T-helper 9 cell (primary cell): ENCODE results near the gene OR6K3.

Experiments used
- DNase-seq: peaks from one replicate; pipeline ENCODE4 v3.0.0-alpha.2; 2020

OR6K3 gene

DNA sequence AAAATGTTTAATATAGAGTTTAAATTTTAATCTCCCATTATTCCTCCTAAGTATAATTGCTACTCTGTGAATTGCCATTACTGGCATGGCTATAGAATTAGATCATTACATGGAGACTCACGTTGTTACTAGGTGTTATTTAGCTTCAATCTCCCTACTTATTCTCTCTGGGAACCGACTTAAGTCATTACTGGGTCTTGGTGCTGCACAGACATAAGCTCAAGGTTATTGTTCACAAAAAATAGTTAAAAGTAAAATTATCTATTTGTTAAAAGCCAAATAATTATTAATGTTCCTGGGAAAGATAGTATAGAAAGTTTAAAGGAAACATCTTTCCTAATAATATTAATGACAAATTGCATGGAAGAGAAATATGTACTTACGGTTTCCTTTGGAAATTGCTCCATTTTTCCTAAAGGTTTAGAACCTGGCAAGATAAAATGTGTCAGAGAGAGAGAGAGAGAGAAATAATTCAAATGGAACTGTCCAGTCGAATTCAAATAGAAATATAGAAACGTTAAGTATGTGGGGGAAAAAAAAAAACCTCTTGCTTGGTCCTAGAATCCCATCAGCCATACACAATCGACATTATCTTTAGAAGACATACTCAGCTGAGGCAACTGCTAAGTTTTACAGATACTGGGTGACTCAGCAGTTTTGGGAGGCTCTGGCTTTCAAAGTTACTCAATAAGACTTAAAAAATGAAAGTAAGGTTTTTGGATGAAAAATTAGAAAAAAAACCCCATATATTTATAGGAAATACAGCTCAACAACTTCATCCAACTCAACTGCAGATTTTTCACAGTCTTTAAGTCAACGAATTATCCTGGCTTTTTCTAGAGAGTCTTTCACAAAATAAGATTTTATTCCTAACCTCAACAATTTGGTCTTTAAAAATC lies 34.2 kb downstream of the OR6K3 start, which contains the start of gene SPTA1:
SPTA1 (minus strand) TSS at position 605 of the 899 bp plus-strand sequence; CDS start at position 407, 198 bp downstream.
- DNase-seq: no peak

DNA sequence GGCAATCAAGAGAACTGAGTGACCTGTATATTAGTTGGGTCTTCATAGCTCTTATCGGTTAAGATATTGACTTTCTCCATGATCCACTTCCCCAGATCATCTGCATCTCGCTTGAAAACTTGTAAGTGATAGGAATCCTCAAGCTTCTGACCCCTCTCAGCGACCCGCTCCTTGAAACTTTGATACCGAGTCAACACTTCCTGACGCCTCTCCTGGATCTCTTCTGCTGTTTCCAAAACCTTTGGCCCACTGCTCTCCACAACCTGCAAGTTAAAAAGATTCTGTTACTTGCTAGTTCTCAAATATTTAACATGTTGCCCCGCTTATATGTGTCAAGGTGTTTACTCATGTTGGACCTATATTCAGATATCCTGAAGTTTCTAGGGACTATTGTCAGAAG lies 35.4 kb downstream of the OR6K3 start:
- DNase-seq: no peak

DNA sequence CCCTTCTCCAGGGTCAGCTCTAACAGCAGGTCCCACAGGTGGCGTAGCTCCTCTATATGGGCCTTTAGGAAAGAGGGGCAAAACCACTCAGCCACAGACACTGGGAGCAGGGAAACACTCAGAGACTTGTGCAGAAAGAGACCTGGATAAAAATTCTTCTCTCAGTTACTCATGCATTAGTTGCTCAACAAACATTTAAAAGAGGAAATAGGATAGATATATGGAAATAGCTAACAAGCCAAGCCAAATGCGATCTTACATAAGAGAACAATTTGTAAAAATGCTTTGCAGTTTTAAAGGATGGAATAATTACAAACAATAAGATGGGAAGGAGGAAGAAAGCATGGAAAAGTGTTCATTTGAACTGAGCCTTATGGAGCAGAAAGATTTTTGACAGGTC lies 38.9 kb downstream of the OR6K3 start:
- DNase-seq: no peak

DNA sequence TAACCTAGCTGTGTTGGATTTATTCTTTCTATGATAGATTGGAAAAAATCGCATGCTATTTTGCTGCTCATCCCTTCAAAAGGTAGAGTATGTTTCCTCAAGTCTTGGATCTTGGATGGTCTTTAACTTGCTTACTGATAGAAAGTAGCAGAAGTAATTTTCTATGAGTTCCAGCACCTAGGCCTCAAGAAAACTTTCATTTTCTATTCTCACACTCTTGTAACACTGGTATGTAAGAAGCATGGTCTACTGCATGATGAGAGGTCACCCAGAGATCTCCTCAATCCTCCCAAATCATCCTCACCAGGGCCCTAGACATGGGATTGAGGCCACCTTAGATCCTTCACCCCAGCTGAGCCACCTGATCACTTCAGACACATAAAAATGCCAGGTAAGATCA lies 41.2 kb downstream of the OR6K3 start:
- no peak for DNase-seq

DNA sequence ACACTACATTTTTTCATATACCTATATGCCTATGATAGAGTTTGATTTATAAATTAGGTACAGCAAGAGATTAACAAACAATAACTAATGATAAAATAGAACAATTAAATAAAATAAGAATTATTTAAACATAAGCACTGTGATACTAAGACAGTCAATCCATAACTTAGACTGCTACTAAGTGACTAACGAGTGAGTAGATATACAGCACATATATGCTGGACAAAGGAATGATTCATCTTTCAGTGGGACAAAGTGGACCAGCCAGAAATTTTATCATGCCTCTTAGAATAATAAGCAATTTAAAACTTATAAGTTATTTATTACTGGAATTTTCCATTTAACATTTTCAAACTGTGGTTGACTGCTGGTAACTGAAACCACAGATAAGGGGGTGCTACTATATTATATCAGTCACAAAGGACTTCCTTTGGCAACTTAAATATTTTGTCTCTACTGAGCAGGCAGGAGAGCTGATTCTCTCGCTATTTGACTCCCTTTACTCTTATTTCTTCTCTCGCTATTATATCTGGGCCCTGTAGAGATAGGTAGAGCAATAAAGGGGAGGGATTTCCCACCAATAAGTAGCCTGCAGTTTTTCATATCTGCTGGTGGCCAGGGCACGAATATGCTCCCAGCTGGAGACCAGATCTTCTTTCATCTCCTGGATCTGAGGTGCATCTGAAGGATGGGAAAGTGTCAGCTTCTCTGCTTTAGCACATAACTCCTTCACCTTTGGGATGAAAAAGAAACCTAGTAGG lies 44.8 kb downstream of the OR6K3 start:
- DNase-seq: no peak

DNA sequence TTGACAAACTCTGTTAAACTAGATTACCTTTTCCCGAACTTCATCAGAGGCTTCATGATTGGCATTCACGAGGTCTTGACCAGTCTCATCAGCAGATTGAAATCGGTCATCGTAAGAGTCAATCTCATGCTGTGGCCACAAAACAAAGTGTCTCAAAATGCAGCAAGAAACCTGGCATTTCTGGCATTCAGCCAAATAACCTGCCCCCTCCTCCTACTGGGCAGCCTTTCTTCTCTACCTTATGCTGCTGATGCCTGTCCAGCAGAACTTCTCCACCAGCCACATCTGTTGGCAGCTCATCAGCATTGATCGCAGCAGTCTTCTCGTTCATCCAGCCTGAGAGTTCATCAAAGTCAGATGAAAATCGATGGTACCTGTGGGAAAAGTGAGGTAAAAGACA lies 46.2 kb downstream of the OR6K3 start:
- no peak for DNase-seq
